GM13976 (cell line): Measurements from ENCODE around the gene APOBEC4.

Experiments used
- DNase-seq: peaks from one replicate; pipeline ENCODE4 v3.0.0; 2012; ENCODE audit warnings: low spot score
- CTCF ChIP-seq: IDR thresholded peaks from 2 replicates; pipeline ENCODE4 v1.5.1; 2012; ENCODE audit warnings: borderline replicate concordance, mild to moderate bottlenecking; ENCODE audit not compliant: insufficient read depth; ENCODE audit errors: extremely low read depth, missing control alignments, control extremely low read depth
- in situ Hi-C: fragments of 300-500 bp; cut with MboI; formaldehyde crosslinking; loops from one replicate; pipeline ENCODE4 v1.12.0; 2022; ENCODE audit warnings: low sequenced_read_pairs, mixed read lengths, inconsistent platforms; ENCODE audit not compliant: unreplicated experiment

APOBEC4 gene

GRCh38 chr1:183597656-183598347 lies 55.3 kb downstream of the APOBEC4 start:
- no peak for TF ChIP-seq CTCF
- no peak for DNase-seq
- in situ Hi-C loops, result no loop called here

- in situ Hi-C loops, result no loop called here
- TF ChIP-seq CTCF, result no peak
- DNase-seq, result no peak
These were observed 56.6 kb downstream of the APOBEC4 start for GRCh38 chr1:183596500-183596899.
